Fibroblast of villous mesenchyme (primary cell): ENCODE data around the gene POU2F2. TPM values are rescaled to one million over a fixed set of nuclear protein-coding genes. Genes with fewer than 3 reads are reported as not detected.

Source experiments
- DNase-seq: peaks from one replicate; pipeline ENCODE4 v3.0.0-alpha.2; 2010; ENCODE audit warnings: low read depth
- H3K4me3 ChIP-seq: 2 replicates; pipeline ENCODE4 v1.5.1; 2011; ENCODE audit warnings: low read depth, mild to moderate bottlenecking, low read length
- CTCF ChIP-seq: IDR thresholded peaks from 2 replicates; pipeline ENCODE4 v1.5.1; 2012; ENCODE audit warnings: low read depth, mild to moderate bottlenecking, low read length; ENCODE audit not compliant: insufficient read depth
- total RNA-seq: library from RNA; depleted of rRNA; stranded (reverse); fragments of >200 nt; gene quantifications from 2 replicates; pipeline ENCODE4 v1.2.3, GENCODE V29; 2012

POU2F2 gene
- total RNA-seq, 1 donor = 1.3 TPM

- no peak for TF ChIP-seq CTCF
- H3K4me3 ChIP-seq = no peak overlapping the region
- DNase-seq = no peak
Measured at GRCh38 chr19:42083537-42083936, 48.7 kb downstream of the POU2F2 start.

GRCh38 chr19:42081584-42082203, 50.6 kb downstream of the POU2F2 start:
- H3K4me3 ChIP-seq = no peak overlapping the region
- DNase-seq = peak; percentile 45
- TF ChIP-seq CTCF = peak; percentile 57

GRCh38 chr19:42080764-42081375, 51.4 kb downstream of the POU2F2 start:
- no peak for TF ChIP-seq CTCF
- DNase-seq = no peak
- no peak overlapping the region for H3K4me3 ChIP-seq

GRCh38 chr19:42079886-42080763, 52.1 kb downstream of the POU2F2 start:
- DNase-seq = no peak
- no peak overlapping the region for H3K4me3 ChIP-seq
- TF ChIP-seq CTCF = no peak

GRCh38 chr19:42079276-42079669, 53.0 kb downstream of the POU2F2 start:
- no peak for DNase-seq
- no peak for TF ChIP-seq CTCF
- no peak overlapping the region for H3K4me3 ChIP-seq

- TF ChIP-seq CTCF = no peak
- no peak for DNase-seq
- no peak overlapping the region for H3K4me3 ChIP-seq
Measured at GRCh38 chr19:42078538-42079275, 53.5 kb downstream of the POU2F2 start.
